Panc1 (cell line): ENCODE measurements around the gene KCNQ4.

Experiments used
- POLR2AphosphoS5 ChIP-seq: IDR thresholded peaks from 2 replicates; pipeline ENCODE4 v1.6.1; 2012; ENCODE audit warnings: mild to moderate bottlenecking, low read depth, low read length, moderate library complexity
- TF ChIP-seq, protein P1 (sequence below), 2 experiments: IDR thresholded peaks; 2 replicates each; pipeline ENCODE4 v1.6.1; 2011 to 2012; ENCODE audit warnings: low read depth in 2 of 2, control low read depth in 1 of 2, low read length in 1 of 2, mild to moderate bottlenecking in 1 of 2, moderate library complexity in 1 of 2; ENCODE audit not compliant: insufficient read depth in 1 of 2
- TF ChIP-seq, protein P2 (sequence below): fragments of 450-650 bp; IDR thresholded peaks from 2 replicates; pipeline ENCODE4 v1.5.1; 2017; ENCODE audit warnings: mild to moderate bottlenecking

DNA sequence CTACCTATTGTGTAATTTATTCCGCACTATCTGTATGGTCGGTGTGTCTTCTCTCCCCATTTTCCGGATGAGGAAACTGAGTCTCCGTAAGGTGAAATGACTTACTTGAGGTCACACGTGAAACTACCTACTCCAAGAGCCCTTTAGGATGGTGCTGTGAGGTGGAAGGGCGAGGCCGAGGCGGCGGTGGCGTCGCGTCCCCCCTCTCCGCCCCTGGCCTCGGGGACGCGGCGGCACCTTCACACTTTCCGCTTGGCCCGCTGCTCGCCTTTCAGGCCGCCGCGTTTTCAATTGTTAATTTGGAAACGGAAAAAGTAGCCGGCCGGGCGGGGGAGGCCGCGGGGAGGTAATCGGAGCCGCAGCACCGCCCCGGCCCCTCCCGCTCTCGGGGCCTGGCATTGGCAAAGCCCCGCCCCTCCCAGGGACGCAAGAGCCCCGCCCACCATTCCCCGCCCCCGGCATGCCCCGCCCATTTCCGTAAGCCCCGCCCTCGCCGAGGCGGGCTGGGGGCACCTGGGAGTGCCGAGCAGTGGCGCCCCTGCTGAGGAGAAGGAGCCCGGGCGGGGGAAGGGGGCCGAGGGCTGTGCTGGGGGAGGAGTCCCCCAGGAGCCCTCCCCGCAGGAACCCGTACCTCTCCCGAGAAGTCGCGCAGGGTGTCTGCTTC, 18.6 kb downstream of the KCNQ4 start:
- TF ChIP-seq, protein P1, sequence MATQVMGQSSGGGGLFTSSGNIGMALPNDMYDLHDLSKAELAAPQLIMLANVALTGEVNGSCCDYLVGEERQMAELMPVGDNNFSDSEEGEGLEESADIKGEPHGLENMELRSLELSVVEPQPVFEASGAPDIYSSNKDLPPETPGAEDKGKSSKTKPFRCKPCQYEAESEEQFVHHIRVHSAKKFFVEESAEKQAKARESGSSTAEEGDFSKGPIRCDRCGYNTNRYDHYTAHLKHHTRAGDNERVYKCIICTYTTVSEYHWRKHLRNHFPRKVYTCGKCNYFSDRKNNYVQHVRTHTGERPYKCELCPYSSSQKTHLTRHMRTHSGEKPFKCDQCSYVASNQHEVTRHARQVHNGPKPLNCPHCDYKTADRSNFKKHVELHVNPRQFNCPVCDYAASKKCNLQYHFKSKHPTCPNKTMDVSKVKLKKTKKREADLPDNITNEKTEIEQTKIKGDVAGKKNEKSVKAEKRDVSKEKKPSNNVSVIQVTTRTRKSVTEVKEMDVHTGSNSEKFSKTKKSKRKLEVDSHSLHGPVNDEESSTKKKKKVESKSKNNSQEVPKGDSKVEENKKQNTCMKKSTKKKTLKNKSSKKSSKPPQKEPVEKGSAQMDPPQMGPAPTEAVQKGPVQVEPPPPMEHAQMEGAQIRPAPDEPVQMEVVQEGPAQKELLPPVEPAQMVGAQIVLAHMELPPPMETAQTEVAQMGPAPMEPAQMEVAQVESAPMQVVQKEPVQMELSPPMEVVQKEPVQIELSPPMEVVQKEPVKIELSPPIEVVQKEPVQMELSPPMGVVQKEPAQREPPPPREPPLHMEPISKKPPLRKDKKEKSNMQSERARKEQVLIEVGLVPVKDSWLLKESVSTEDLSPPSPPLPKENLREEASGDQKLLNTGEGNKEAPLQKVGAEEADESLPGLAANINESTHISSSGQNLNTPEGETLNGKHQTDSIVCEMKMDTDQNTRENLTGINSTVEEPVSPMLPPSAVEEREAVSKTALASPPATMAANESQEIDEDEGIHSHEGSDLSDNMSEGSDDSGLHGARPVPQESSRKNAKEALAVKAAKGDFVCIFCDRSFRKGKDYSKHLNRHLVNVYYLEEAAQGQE (IDR thresholded peaks at IDR 0.05; ENCODE audit: insufficient read depth in 1 of 2, low read depth in 2 of 2, low read length in 1 of 2) = no peak
- TF ChIP-seq, protein P2, sequence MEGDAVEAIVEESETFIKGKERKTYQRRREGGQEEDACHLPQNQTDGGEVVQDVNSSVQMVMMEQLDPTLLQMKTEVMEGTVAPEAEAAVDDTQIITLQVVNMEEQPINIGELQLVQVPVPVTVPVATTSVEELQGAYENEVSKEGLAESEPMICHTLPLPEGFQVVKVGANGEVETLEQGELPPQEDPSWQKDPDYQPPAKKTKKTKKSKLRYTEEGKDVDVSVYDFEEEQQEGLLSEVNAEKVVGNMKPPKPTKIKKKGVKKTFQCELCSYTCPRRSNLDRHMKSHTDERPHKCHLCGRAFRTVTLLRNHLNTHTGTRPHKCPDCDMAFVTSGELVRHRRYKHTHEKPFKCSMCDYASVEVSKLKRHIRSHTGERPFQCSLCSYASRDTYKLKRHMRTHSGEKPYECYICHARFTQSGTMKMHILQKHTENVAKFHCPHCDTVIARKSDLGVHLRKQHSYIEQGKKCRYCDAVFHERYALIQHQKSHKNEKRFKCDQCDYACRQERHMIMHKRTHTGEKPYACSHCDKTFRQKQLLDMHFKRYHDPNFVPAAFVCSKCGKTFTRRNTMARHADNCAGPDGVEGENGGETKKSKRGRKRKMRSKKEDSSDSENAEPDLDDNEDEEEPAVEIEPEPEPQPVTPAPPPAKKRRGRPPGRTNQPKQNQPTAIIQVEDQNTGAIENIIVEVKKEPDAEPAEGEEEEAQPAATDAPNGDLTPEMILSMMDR = no peak
- TF ChIP-seq POLR2AphosphoS5 = no peak
